SH-SY5Y (cell line): ENCODE measurements around the gene SGTA.

Source experiments
- GATA2 ChIP-seq: IDR thresholded peaks from 2 replicates; pipeline ENCODE4 v1.6.1; 2011; ENCODE audit warnings: mild to moderate bottlenecking, low read depth, low read length
- GATA3 ChIP-seq: IDR thresholded peaks from 2 replicates; pipeline ENCODE4 v1.6.1; 2011; ENCODE audit warnings: low read depth, mild to moderate bottlenecking, low read length, moderate library complexity

- TF ChIP-seq GATA2: no peak
- no peak for TF ChIP-seq GATA3
Measured at GRCh38 chr19:2711172-2711874, 71.8 kb downstream of the SGTA start.
